Testis (tissue), 3 donors: ENCODE results near the gene CPNE9. TPM values are rescaled to one million over a fixed set of nuclear protein-coding genes. Genes with fewer than 3 reads are reported as not detected.

ENCODE experiments used
- DNase-seq: peaks from one replicate; pipeline ENCODE4 v3.0.0-alpha.2; 2019
- H3K27ac ChIP-seq, 2 donors: fragments of 200-600 bp; sonication (generic); one replicate each; pipeline ENCODE4 v1.5.1; 2019
- H3K27me3 ChIP-seq: fragments of 200-600 bp; sonication (generic); one replicate; pipeline ENCODE4 v1.5.1; 2019
- H3K36me3 ChIP-seq: fragments of 200-600 bp; sonication (generic); one replicate; pipeline ENCODE4 v1.5.1; 2017; ENCODE audit warnings: low read depth; ENCODE audit errors: missing control alignments
- H3K4me1 ChIP-seq: fragments of 200-600 bp; sonication (generic); one replicate; pipeline ENCODE4 v1.5.1; 2019
- H3K4me3 ChIP-seq, 2 donors: fragments of 200-600 bp; sonication (generic); one replicate each; pipeline ENCODE4 v1.5.1; 2017 to 2019
- H3K9me3 ChIP-seq: fragments of 200-600 bp; sonication (generic); one replicate; pipeline ENCODE4 v1.5.1; 2017
- CTCF ChIP-seq, 3 experiments: fragments of 450-650 bp in 2 of 3; fragments of 200-600 bp in 1 of 3; sonication (generic) in 1 of 3; IDR thresholded peaks; one replicate each; pipeline ENCODE4 v1.5.1; 2016 to 2019; ENCODE audit warnings: antibody characterized with exemption in 3 of 3, mild to moderate bottlenecking in 2 of 3, moderate library complexity in 1 of 3
- POLR2A ChIP-seq: fragments of 450-650 bp; IDR thresholded peaks from one replicate; pipeline ENCODE4 v1.6.1; 2017; ENCODE audit warnings: antibody characterized with exemption, mild to moderate bottlenecking, moderate library complexity
- WGBS, 2 donors: methylation state at CpG; one replicate each; pipeline ENCODE4 v1.1.5; 2018; 5-methylcytosine and 5-hydroxymethylcytosine counted together
- intact Hi-C: fragments of 100-400 bp; cut with DNase I; formaldehyde crosslinking; loops from one replicate; pipeline ENCODE4 v1.15.1; 2023; ENCODE audit warnings: low total_unique reads
- polyA plus RNA-seq: library from polyadenylated mRNA; stranded (reverse); fragments of 350-450 nt; fragmentation: Illumina TruSeq; extraction: RNeasy Lipid Tissue Mini Kit (QIAGEN cat#74804); gene quantifications from one replicate; pipeline ENCODE4 v1.2.3, GENCODE V29; 2014; ENCODE audit warnings: low read depth, low replicate concordance; ENCODE audit not compliant: insufficient read depth
- total RNA-seq, 2 donors: library from RNA; depleted of rRNA; stranded (reverse); fragments of >200 nt; gene quantifications; one replicate each; pipeline ENCODE4 v1.2.3, GENCODE V29; 2016

Gene CPNE9
- total and polyA plus RNA-seq, 3 donors from 2014 or later, result 0.31 to 1.4 (median 1.3) TPM

DNA sequence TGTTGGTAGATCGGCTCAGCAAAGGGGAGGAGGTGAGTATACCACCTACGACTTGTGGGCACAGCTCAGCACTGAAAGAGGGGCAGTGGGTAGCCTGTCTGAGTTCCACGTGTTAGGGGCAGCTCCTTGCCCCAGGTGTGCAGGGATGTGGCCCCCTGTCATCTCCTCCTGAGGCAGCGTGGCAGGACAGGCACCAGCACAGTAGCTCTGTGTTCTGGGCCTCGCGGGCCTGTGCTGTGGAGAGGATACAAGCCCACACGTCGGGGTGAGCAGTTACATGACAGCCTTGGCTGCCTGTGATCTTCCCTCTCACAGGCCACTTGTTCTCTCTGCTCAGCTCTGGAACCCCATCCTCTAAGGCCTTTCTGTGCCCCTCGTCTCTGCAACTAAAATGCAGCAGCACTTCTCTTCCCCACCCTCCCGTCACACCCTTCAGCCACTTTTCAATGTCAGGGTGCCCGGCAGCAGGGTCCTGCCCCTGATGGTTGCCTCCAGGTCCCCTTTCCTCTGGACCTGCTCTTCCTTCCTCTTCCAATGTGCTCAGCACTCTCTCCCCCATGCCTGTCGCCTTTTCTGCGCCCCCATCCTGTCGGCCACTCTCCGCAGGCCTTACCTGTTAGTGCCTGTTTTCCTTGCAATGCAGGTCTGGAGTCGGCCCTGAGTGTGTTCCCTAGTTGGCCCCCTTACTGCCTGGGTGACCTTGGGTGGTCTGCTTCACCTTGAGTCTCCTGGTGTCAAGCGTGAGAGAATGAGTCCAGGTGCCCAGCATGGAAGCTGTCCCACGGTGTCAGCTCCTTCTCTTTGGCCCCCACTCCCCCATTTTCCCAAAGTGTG is 18.2 kb upstream of the CPNE9 start:
- no peak for DNase-seq
- Histone ChIP-seq H3K4me1 (peaks cover 48% of the 10 kb centered on the region), H3K27me3 (no peaks in the 10 kb centered on the region), H3K36me3 (no peaks in the 10 kb centered on the region), H3K4me3 (no peak overlapping the region), H3K9me3 (no peaks in the 10 kb centered on the region), H3K27ac (peak overlapping the region; percentile 19 to 24)
- TF ChIP-seq POLR2A, result no peak
- no peak for TF ChIP-seq CTCF (IDR thresholded peaks at IDR 0.05)
- intact Hi-C loops, result no loop called here
- WGBS, 2 donors, result 86 to 89% methylated on average over 17 to 18 of the region's 18 CpGs

GRCh38 chr3:9686050-9686550 is 17.5 kb upstream of the CPNE9 start:
- 44 to 68% methylated on average over 9 of the region's 9 CpGs for WGBS, 2 donors
- TF ChIP-seq POLR2A, result no peak
- no peak for TF ChIP-seq CTCF (IDR thresholded peaks at IDR 0.05)
- Histone ChIP-seq H3K27ac (peak overlapping the region; percentile 11 to 24), H3K27me3 (no peaks in the 10 kb centered on the region), H3K9me3 (no peaks in the 10 kb centered on the region), H3K4me3 (no peak overlapping the region), H3K4me1 (peaks cover 52% of the 10 kb centered on the region), H3K36me3 (no peaks in the 10 kb centered on the region)
- DNase-seq, result peak; percentile 54
- intact Hi-C loops, result no loop called here

- H3K9me3 ChIP-seq, result no peaks in the 10 kb centered on the region
- intact Hi-C loops, result no loop called here
- H3K27ac ChIP-seq, result peak overlapping the region; percentile 11 to 24
- H3K4me1 ChIP-seq, result peaks cover 49% of the 10 kb centered on the region
- H3K36me3 ChIP-seq, result no peaks in the 10 kb centered on the region
- TF ChIP-seq CTCF (IDR thresholded peaks at IDR 0.05), result no peak
- TF ChIP-seq POLR2A, result no peak
- no peak for DNase-seq
- 82 to 88% methylated on average over 2 to 3 of the region's 3 CpGs for WGBS, 2 donors
- no peak overlapping the region for H3K4me3 ChIP-seq
- H3K27me3 ChIP-seq, result no peaks in the 10 kb centered on the region
These were observed 16.9 kb upstream of the CPNE9 start for GRCh38 chr3:9686703-9687102.

GRCh38 chr3:9687514-9687913 is 16.1 kb upstream of the CPNE9 start:
- TF ChIP-seq POLR2A, result no peak
- no peak for TF ChIP-seq CTCF (IDR thresholded peaks at IDR 0.05)
- H3K36me3 ChIP-seq, result no peaks in the 10 kb centered on the region
- peak overlapping the region in 1 of 2 donors; percentile 11 for H3K27ac ChIP-seq
- no peaks in the 10 kb centered on the region for H3K27me3 ChIP-seq
- WGBS, 2 donors, result 47% methylated on average over 7 of the region's 7 CpGs
- no peaks in the 10 kb centered on the region for H3K9me3 ChIP-seq
- intact Hi-C loops, result no loop called here
- H3K4me3 ChIP-seq, result no peak overlapping the region
- peak; percentile 79 for DNase-seq
- H3K4me1 ChIP-seq, result peaks cover 41% of the 10 kb centered on the region
